ENCODE measurements around the gene AGPAT1. TPM values are rescaled to one million over a fixed set of nuclear protein-coding genes. Genes with fewer than 3 reads are reported as not detected.

The AGPAT1 gene
- total RNA-seq, 1 donor from 2014 or later = 76.3 TPM

DNA sequence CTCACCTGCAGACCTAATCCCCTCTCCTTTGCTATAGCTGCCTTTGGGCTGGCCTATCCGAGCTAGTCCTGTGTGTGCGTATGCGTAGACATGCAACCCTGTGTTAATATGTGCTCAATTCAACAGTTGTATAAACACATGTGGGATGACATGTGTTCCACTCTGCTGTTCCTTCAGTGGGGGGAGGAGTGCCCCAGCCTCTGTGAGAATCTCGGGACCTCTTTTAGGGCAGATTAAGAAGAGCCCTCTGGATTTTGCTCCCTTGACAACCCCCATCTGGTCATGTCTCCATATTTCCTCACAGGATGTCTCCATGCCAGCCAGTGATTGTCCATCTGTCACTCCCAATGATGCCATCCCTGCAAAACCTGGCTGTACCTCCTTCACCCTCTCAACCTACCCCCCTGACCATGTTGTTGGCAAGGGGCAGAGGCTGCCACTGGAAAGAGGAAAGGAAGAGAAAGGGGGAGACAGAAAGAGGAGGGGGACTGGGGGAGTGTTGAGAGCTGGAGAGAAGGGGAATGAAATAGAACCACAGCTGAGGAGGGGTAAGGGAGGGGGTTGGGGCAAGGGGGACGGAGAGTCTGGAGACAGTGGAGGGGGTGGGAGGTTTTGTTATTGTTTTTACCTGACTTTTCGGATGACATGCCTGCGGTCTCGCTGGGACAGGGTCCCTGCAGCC lies 24.6 kb downstream of the AGPAT1 start:
- H3K27ac Mint-ChIP-seq = peak overlapping the region; percentile 24
- TF ChIP-seq, protein P1, sequence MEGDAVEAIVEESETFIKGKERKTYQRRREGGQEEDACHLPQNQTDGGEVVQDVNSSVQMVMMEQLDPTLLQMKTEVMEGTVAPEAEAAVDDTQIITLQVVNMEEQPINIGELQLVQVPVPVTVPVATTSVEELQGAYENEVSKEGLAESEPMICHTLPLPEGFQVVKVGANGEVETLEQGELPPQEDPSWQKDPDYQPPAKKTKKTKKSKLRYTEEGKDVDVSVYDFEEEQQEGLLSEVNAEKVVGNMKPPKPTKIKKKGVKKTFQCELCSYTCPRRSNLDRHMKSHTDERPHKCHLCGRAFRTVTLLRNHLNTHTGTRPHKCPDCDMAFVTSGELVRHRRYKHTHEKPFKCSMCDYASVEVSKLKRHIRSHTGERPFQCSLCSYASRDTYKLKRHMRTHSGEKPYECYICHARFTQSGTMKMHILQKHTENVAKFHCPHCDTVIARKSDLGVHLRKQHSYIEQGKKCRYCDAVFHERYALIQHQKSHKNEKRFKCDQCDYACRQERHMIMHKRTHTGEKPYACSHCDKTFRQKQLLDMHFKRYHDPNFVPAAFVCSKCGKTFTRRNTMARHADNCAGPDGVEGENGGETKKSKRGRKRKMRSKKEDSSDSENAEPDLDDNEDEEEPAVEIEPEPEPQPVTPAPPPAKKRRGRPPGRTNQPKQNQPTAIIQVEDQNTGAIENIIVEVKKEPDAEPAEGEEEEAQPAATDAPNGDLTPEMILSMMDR (conservative IDR thresholded peaks at IDR 0.05) = no peak
- peaks cover 21% of the 10 kb centered on the region for H3K27me3 Mint-ChIP-seq
- DNase-seq (ENCODE audit: extremely low spot score, unreplicated experiment) = no peak
- peak overlapping the region; percentile 36 for H3K4me3 Mint-ChIP-seq
- peaks cover 6% of the 10 kb centered on the region for H3K36me3 Mint-ChIP-seq
- H3K9me3 Mint-ChIP-seq = no peaks in the 10 kb centered on the region
- peaks cover 45% of the 10 kb centered on the region for H3K4me1 Mint-ChIP-seq (ENCODE audit: unreplicated experiment)

DNA sequence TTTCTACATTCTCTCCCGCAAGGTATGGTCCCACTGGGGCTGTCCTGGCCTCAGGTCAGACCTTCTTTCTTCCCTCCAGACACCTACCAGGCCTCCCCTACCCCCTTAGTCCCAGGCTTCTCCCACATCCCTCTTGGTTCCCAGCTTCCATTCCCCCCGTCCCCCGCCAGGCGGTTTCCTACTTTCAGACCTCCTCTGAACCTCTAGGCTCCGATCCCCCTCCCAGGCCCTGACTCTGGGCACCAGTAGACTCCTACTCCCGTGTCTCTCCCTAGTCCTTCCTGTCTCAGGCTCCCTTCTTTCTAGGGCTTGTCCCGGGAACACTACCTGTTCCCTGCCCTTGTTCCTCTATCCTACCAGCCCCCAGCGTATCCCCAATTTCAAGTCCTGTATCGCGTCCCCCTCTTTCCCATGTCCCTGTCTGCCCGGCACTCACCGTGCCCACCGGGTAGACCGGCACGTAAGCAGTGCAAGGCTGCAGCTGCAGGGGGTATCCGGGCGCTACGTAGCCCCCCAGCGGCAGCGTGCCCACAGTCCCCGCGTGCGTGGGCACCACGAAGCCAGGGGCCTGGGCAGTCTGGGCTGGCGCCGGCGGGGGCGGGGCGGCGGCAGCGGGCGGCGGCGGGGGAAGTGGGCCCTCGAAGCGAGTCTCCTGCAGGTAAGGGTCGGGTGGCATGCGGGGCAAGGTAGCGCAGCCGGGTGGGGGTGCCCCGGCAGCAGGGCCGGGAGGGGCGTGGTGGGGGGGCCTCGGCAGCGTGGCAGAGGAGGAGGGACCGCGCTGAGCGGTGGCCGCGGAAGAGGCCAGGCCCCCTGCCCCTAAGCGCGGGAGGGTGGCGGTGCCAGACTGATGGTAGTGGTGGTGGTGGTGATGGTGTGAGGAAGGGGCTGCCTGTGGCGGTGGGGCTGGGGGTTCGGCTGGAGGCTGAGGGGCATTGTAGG lies 25.7 kb downstream of the AGPAT1 start:
- DNase-seq (ENCODE audit: extremely low spot score, unreplicated experiment) = no peak
- Mint-ChIP-seq H3K27me3 (peaks cover 21% of the 10 kb centered on the region), H3K9me3 (no peaks in the 10 kb centered on the region), H3K4me1 (ENCODE audit: unreplicated experiment) (peaks cover 44% of the 10 kb centered on the region), H3K27ac (peak overlapping the region; percentile 24), H3K36me3 (peaks cover under 1% of the 10 kb centered on the region), H3K4me3 (no peak overlapping the region)
- TF ChIP-seq, protein P1 (conservative IDR thresholded peaks at IDR 0.05) = no peak

DNA sequence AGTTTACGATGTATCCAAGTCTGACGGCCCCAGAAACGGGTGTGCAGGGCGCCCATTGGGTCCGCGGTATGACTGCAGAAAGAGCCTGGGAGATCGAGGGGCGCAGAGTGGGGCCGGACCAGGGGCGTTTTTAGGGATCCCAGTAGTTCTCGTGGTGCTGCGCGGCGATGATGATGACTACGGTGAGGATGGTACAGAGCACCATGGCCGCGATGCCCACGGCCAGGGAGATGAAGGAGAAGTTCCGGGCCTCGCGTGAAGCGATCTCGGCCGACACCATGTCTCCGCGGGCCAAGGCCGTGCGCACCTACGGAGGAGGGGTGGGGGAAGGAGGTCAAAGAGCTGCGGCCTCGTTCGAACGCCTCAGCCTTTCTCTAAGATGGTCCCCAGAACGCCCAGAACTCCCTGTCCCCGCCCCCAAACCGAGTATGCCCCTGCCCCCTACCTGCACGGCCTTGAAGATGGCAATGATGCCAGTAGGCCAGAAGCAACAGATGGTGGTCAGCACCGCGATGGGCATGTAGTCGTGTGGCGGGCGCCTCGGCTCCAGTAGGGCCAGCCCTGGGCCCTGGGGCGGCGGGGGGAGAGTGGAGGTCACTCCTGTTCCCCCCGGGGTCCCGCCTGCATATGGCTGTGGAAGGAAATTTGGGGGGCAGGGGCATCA lies 26.7 kb downstream of the AGPAT1 start:
- no peak overlapping the region for H3K4me3 Mint-ChIP-seq
- H3K9me3 Mint-ChIP-seq = no peaks in the 10 kb centered on the region
- H3K36me3 Mint-ChIP-seq = no peaks in the 10 kb centered on the region
- DNase-seq (ENCODE audit: extremely low spot score, unreplicated experiment) = no peak
- H3K27me3 Mint-ChIP-seq = peaks cover 21% of the 10 kb centered on the region
- no peak overlapping the region for H3K27ac Mint-ChIP-seq
- TF ChIP-seq, protein P1 (conservative IDR thresholded peaks at IDR 0.05) = no peak
- H3K4me1 Mint-ChIP-seq (ENCODE audit: unreplicated experiment) = peaks cover 36% of the 10 kb centered on the region

DNA sequence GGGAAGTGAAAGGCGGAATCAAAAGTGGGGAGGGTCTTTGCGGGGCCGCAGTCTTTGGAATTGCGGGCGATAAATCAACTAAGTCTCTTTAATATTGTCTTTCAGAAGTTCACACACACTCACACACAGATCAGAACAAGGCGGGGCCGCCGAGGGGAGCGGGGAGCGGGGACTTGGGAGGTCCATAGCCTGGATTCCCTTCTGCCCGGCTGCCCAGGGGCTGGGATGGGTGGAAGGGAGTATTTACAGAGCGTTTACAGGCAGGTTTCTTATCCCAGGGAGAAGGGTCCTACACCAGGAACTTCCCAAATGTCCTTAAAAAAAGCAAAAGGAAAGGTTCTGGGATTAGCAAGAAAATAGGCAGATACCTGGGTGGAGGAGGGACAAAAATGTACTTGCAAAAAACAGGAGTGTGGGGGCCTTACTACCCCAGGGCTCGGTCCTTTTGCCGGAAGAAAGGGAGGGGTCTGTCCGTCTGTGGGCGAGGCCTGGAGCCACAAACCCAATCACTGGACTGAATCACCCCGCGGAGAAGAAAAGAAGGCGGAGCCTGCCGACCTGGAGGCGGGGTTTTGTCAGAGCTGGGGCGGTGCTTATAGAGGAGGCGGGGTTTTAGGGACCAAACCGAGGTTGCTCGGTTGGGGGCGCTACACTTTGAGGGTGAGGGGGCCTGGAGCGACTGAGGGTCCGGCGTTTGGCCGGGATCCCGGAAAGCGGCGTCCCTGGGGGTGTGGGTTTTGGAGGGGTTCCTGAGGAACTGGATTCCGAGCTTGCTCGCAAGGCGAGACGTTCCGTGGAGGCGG lies 27.4 kb downstream of the AGPAT1 start:
- Mint-ChIP-seq H3K27me3 (peaks cover 21% of the 10 kb centered on the region), H3K4me3 (no peak overlapping the region), H3K4me1 (ENCODE audit: unreplicated experiment) (peaks cover 31% of the 10 kb centered on the region), H3K9me3 (no peaks in the 10 kb centered on the region), H3K36me3 (no peaks in the 10 kb centered on the region), H3K27ac (no peak overlapping the region)
- TF ChIP-seq, protein P1 (conservative IDR thresholded peaks at IDR 0.05) = no peak
- no peak for DNase-seq (ENCODE audit: extremely low spot score, unreplicated experiment)
